NOMO-1 treated with dmso at 0.1 percent for 144 hours (cell line): ENCODE measurements around the gene PGRMC1.
"Not testable (repeated sequence)": the region's sequence is repeated elsewhere in the genome, so short reads cannot be mapped to it uniquely, and the experiment has no call there.

ENCODE experiments used
- DNase-seq: peaks from one replicate; lab custom pipeline; 2025; ENCODE audit not compliant: unreplicated experiment; lab: John Stamatoyannopoulos, UW

Gene PGRMC1

DNA sequence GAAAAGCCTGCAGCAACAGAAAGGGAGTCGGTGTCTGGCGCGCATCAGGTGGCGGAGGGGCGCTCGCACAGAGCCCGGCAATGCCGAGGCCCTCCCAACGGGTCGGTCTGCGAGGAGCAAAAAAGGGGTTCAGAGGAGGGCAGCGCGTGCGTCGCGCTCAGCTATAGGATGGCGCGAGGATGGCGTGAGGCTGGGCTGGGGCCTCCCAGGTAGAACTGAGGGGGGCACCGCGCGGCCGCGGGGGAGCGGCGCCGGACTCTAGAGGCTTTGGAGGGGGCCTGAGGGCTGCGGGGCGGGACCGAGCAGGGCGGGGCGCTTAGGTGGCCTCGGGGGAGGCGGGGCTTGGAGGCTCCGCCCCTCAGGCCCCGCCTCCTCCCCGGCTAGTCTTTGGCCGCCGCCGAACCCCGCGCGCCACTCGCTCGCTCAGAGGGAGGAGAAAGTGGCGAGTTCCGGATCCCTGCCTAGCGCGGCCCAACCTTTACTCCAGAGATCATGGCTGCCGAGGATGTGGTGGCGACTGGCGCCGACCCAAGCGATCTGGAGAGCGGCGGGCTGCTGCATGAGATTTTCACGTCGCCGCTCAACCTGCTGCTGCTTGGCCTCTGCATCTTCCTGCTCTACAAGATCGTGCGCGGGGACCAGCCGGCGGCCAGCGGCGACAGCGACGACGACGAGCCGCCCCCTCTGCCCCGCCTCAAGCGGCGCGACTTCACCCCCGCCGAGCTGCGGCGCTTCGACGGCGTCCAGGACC lies at the start of gene PGRMC1:
Gene PGRMC1 (plus strand): TSS at position 414 of the 751 bp plus-strand sequence. CDS start 79 bp downstream, at position 493.
- peak; percentile 51 for DNase-seq

- no peak for DNase-seq
Measured at GRCh38 chrX:119186763-119187162, 49.3 kb upstream of the PGRMC1 start.

GRCh38 chrX:119187298-119187697 lies 48.8 kb upstream of the PGRMC1 start:
- no peak for DNase-seq

DNA sequence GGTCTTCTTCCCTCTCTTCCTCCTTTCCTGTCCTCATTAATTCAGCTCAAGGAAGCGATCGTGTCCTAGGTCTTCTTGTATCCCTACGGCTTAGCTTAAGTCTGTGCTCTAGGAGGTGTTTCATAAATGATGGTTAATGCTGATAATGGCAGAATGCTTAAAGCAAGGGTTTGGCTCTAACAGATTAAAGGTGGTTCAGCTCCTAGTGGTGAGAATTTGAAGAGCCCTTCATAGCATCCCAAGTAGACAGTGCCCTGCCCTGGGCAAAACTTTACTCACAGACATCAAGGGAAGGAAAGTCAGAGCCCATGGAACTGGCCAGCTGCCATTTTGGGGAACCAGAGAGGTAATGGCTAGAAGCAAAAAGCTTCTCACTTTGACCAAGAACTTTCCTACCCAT lies 47.0 kb upstream of the PGRMC1 start:
- DNase-seq, result no peak

DNA sequence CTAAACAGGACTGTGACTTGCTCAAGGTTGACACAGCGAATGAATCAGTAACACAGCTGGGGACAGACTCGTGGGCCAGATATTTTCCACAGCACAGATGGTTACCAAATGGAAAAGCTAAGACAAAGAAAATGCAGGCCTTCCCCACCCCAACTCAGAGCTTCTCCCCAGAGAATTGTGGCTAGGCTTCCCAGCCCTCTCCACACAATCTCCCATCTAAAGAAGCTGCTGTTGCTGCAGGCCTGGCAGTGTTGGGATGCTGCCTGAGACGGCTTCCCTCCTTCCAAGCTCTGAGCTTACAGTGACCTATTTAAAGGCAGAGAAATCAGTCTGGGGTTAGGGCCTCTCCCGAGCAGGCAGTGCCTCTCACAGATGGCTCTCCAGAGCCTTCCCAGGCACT lies 46.5 kb upstream of the PGRMC1 start:
- no peak for DNase-seq

DNA sequence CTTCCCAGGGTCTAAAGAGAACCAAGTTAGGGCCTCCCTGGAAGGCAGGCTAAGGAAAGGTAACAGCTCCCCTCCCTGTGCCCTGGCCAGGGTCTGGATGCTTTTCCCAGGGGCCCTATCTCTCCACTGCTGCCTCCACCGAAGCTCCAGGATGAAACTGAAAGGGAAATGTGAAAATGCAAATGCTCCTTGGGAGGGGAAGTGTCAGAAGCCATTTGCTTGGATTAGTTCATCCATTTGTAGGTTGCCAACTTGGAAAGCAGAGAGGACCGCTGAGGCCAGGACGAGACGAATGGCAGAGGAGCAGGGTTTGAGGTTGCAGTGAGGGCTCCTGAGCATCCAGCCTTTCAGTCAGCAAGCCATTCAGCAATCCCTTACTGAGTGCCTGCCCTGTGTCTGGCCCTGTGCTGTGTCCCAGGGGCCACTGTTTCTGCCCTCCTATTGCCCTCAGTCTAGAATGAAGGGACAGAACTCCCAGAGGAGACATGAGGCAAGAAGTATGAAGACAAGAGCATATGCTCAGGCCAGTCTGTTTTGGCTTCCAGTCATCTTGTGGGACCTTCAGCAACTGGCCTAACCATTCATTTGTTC lies 45.9 kb upstream of the PGRMC1 start:
- no peak for DNase-seq

DNA sequence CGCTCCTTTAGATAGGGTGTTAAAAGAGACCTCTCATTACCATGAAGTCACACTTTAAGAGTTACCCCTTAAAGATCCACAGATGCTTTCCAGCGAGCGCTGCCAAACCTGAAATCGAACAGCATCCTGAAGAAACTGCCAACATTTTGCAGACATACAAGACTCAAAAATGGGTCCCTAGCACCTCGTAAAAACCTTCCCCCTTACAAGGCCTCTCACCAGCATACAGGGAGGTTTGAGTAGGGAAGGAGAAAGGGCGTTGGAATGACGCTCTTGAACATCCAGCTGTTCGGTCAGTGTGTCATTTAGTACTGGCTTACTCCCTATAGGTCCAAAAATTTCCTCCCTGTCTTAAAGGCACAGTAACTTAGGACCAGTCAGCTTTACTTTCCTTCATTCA lies 45.3 kb upstream of the PGRMC1 start:
- no peak for DNase-seq

GRCh38 chrX:119194621-119195020 lies 41.5 kb upstream of the PGRMC1 start:
- no peak for DNase-seq

DNA sequence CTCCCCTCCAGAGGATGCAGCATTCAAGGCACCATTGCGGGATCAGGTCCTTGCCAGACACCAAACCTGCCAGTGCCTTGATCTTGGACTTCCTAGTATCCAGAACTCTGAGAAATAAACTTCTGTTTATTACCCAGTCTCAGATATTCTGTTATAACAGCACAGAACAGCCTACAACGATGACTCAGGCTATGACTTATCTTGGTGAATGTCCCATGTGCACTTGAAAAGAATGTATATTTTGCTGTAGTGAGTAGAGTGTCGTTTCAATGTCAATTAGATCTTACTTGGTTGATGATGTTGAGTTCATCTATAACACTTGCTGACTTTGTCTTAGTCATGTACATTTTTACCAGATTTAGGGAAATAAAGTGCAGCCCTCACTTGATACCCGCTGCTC lies 34.5 kb upstream of the PGRMC1 start:
- DNase-seq, result no peak

- no peak for DNase-seq
Measured at GRCh38 chrX:119206203-119206602, 29.9 kb upstream of the PGRMC1 start.

GRCh38 chrX:119207483-119207882 lies 28.6 kb upstream of the PGRMC1 start:
- not testable (repeated sequence) for DNase-seq

DNA sequence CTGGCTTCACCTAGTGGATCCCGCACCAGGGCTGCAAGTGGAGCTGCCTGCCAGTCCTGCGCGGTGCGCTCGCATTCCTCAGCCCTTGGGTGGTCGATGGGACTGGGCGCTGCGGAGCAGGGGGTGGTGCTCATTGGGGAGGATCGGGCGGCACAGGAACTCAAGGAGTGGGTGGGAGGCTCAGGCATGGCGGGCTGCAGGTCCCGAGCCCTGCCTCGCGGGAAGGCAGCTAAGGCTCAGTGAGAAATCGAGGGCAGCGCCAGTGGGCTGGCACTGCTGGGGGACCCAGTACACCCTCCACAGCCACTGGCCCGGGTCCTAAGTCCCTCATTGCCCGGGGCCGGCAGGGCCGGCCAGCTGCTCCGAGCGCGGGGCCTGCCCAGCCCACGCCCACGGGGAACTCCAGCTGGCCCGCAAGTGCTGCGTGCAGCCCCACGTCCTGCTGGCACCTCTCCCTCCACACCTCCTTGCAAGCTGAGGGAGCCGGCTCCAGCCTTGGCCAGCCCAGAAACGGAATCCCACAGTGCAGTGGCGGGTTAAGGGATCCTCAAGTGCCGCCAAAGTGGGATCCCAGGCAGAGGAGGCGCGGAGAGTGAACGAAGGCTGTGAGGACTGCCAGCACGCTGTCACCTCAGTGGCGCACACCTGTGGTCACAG lies 27.6 kb upstream of the PGRMC1 start:
- DNase-seq, result no peak

GRCh38 chrX:119210931-119211648 lies 25.0 kb upstream of the PGRMC1 start:
- DNase-seq, result not testable (repeated sequence)

DNA sequence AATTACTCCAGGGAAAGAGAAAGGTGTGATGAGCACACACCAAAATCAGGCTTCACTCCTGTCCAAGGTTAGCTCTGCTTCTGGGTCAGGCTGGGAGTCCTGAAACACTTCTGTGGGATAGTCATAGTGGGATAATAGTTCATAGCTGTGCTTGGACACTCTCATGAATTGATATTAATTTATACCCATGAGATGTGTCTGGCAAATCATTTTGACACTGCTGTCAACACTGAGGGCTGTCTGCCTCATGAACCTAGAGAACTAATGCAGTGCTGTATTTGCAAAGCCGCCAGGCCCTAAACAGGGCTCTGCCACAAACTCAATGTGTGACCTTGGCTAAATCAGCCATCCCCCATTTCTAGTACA lies 24.5 kb upstream of the PGRMC1 start:
- no peak for DNase-seq

DNA sequence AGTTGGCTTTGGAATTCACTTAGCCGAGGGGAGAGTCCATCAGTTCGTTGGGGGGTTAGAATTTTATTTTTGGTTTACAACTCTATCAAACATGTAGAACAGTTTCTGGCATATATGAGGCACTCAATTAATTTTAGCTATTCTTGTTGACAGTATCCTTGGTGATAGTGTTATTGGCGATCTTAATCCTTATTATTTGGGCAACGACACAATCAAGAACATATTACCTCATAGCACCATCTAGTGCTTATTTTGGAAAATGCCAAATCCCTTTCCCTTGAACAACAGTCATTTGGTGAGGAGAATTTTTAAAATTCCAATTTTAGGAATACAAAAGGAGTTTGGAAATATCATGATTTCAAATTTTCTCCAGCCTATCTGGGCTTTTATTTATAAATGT lies 17.9 kb upstream of the PGRMC1 start:
- no peak for DNase-seq

GRCh38 chrX:119222932-119223331 lies 13.2 kb upstream of the PGRMC1 start:
- no peak for DNase-seq

- no peak for DNase-seq
Measured at GRCh38 chrX:119223783-119224182, 12.3 kb upstream of the PGRMC1 start.

GRCh38 chrX:119226446-119226845 lies 9.6 kb upstream of the PGRMC1 start:
- DNase-seq, result no peak

GRCh38 chrX:119228512-119229252 lies 7.4 kb upstream of the PGRMC1 start:
- DNase-seq, result no peak

DNA sequence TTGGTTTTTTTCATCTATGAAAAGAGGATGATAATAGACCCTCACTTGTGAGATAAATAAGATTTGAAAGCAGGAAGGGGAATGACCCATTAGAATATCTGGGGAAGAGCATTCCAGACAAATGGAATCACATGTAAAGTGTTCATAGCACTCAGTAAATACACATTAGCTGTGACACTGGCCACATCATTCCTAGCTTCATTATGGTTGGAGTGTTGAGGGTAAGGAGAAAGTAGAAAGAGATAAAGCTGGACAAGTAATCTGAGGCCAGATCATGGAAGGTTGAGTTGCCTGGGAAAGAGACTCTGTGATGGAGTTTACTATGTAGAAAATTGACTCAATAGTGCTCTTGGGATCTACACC lies 6.9 kb upstream of the PGRMC1 start:
- DNase-seq, result no peak

- no peak for DNase-seq
Measured at GRCh38 chrX:119230850-119231249, 5.2 kb upstream of the PGRMC1 start.
